GM19240 (cell line): ENCODE results near the gene CATSPERE.
A peak's percentile ranks its signal among the peaks of the same experiment; 100 is the strongest.

Experiments used
- DNase-seq: peaks from one replicate; pipeline ENCODE4 v3.0.0; 2011; ENCODE audit warnings: low spot score; ENCODE audit not compliant: insufficient read length

CATSPERE gene

GRCh38 chr1:244461245-244462071, at the start of gene CATSPERE:
Gene CATSPERE, plus strand, starts transcription at chr1:244461273. Its CDS starts 157 bp downstream, at chr1:244461430.
- peak; percentile 60 for DNase-seq

DNA sequence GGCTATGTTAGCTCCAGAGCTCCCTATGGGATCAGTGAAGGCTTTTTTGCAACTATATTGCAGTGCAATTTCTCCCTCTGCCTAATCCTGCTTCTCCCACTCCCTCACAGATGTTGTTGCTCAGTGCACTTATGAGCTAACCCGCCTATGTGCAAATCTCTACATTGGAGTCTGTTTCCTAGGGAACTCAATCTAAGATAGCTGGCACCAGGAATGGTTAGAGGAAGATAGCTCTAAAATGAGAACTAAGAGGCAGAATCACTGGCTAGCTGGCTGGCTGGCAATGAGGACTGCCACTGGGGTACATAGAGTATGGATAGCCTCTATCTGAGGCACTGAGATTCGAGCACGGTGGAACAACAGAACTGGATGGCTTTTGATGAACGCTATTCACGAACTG, 48.9 kb upstream of the CATSPERE start:
- no peak for DNase-seq

DNA sequence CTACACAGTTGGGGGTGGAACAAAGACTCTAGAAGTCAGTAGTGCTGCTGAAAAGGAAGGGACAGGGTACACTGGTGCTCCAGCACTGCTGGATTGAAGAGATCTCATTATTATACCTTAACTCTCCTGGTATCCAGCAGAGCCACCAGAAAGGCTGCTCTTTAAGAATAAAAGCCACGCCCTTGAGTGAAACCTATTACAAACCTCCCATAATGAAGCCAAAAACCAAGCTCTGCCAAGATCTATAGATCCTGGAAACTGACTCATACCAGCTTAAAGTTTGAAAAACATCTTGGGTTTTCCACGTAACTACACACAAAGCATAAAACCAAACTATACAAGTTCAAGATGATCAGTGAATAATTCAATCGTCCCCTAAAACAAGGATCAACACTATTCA, 47.3 kb upstream of the CATSPERE start:
- DNase-seq: no peak

GRCh38 chr1:244414543-244414942, 46.5 kb upstream of the CATSPERE start:
- DNase-seq: no peak

GRCh38 chr1:244419024-244419423, 42.0 kb upstream of the CATSPERE start:
- DNase-seq: no peak

GRCh38 chr1:244422174-244422573, 38.9 kb upstream of the CATSPERE start:
- no peak for DNase-seq

- no peak for DNase-seq
Measured at GRCh38 chr1:244424649-244425334, 36.3 kb upstream of the CATSPERE start.

DNA sequence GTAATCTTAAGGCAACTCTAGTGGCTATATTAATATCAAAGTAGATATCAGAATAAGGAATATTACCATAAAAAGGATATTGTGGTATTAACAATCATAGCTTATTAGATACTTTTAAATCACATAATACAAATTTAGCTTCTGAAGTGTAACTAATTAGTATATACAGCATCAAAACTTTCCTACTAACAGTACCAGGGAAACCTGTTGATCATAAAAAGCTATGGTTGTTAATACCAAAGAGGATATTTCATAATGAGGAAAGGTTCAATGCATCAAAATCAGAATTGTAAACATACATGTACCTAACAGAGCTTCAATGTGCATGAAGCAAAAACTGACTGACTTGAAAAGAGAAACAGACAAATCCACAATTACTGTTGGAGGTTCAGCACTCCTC, 33.4 kb upstream of the CATSPERE start:
- no peak for DNase-seq

DNA sequence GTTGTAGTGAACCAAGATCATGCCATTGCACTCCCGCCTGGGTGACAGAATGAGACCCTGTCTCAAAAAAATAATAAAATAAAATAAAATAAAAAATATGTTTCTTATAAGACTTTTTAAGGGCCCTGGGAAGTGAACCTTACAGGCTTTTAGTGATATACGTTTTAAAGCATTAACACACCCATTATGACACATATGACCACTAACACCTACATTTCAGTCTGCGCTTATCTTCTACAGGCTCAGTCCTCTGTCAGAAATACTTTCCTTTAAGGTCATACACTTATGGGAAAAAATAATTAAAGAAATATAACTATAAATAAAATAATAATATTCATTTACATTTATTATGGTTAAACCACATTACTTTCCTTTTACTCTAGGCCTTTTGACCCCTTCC, 31.3 kb upstream of the CATSPERE start:
- DNase-seq: no peak

DNA sequence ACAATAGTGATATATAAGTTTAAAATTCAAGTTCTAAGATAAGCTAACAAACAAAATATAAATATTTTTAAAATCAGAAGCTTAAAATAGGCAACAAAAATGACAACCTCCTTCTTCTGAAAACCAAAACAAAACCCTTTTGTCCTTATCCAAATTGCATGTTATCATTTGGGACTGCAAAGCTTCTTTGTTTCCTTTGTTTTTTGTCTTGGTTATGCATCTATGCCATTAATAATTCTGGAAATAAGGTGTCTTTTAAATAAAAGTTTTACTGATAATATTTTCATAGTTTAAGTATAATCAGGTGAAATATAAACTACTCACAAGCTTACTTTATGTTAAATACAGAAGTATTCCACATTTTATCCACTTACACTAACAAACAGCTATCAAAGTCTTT, 29.9 kb upstream of the CATSPERE start:
- no peak for DNase-seq

DNA sequence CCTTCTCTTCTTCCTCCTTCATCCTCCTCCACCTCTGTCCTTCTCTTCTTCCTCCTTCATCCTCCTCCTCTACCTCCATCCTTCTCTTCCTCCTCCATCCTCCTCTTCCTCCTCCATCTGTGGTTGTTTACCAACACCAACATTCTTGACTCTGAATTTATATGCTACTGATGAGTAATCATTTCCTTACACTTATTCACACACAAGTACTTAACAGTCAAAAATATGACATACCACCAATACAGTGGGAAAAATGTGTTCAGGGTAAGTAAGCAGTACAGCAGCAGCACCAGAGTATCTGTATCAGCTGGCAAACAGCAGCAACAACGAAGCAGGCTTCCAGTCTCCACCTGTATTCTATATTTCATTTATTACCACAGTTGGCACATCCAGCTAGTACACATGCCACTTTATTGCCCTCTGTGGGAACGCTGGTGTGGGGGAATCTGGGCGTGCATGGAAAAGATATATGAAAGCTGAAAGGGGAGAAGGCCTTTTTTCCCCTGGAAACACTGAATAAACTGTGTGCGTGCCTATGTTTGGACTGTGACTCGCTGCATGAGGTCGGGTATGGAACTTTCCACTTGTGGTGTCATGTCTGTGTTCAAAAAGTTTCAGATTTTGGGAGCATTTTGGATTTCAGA, 25.4 kb upstream of the CATSPERE start:
- no peak for DNase-seq

DNA sequence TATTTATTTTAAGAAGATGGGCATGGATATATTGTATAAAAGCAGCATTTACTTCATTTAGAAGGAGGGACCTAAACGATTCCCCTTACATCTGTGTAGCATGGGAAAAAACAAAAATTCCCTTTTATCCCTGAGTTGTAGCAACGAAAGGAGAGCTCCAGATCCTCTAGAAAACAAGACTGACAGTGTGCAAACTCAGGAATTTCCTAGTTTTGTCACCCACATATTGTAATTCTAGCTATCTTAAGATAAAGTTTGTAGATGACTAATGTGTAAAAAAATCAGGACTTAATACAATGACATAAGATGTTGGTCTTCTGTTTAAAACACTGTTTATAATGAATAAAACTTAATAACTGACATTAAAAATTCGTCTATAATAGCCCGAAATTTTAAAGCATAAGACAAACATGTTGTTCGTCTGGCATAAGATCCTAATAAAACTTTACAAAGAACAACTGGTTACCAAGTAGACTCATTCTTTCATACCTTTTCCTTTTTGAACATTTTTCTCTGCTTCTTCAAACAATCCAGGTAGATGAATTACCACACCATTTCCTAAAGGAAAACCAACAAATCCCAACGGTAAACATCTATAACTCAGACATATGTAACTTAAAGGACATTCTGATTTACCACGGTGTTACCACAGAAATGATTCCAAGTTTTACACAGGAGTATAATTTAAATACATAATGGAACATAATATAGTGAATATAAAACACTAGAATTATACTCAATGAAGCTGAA, 24.6 kb upstream of the CATSPERE start:
- no peak for DNase-seq

GRCh38 chr1:244437086-244437468, 24.0 kb upstream of the CATSPERE start:
- DNase-seq: no peak

DNA sequence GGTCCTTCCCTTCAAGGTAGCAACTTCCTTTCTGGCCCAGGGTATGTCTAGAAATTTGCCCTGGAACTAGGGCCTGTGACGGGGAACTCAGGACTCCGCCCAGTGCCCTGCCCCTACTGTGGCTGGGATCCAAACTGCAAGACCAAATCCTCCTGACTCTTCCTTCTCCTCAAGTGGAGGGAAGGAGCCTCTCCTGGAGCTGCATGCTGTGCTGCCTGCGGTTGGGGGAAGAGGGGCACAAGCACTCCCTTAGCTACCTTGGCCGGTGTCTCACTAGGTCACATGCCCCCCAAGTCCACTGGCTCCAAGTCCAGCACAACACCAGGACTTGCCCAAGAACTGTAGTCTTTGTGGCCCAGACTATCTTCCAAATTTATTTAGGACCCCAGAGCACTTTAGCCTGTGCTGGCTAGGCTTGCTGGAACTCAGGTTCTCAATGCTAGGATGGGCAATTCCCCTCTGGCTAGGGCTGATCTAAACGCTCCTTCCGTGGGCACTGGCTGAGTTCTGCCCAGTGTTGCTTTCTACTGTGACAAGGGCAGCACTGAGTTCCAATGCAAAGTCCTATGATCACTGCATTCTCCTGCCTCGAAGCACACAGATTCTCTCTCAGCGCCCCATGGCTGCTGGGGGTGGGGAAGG, 21.6 kb upstream of the CATSPERE start:
- no peak for DNase-seq

GRCh38 chr1:244442850-244443249, 18.2 kb upstream of the CATSPERE start:
- no peak for DNase-seq

DNA sequence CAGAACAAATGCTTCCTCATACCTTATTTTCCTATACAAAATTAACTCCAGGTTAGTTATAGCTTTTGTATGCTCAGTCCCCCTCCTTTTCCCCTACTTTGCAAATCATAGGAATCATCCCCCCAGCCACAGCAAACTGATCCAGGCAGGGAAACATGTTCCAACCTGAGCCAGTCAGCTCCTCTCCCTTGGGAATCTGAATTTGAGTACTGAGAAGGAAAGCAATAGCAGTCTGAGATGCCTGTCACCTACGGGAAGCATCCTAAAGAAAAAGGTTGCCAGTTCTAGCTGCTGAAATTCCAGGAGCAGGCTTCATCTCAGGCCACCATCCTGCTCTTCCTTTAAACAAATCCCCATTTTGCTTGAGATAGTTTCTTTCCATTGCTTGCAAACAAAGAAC, 16.2 kb upstream of the CATSPERE start:
- no peak for DNase-seq

DNA sequence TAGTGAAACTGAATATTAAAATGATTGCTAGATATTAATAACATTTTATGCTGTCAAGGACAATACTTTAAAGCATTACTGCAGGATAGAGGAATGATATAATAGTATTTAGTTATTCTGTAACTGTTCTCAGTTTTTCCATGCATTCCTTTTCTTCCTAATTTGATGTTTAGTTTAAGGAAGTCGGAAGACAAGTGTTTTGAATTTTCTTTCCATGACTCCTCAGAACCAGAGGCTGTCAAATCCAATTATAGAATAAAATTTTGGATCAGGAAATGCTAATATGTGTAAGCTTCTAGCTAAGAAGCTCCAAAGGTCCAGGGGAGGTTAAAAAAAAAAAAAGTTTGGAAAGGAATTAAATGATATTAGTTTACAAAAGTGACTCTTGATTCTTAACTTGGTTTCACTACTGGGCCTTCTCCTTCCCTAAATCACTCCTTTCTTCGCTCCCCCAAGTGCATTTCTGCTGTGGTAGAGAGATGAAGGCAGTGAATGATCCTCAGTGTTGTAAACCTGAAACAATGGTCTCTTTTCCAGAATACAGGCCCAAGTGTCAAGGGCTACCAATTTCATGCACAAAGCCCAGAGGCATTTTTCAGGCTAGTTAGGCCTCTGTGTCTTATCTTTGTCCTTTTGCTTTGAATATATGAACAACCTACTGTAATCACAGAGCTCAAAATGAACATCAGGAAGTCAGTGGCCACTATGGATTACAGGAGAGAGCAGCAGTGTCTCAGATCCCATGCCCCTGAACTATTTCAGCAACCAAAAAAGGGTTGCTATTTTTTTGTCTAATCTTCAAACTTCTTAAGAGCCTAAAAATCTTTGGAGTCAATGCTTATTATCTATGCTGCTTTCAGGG, 15.5 kb upstream of the CATSPERE start:
- no peak for DNase-seq

- DNase-seq: no peak
Measured at GRCh38 chr1:244447024-244447423, 14.0 kb upstream of the CATSPERE start.

GRCh38 chr1:244447552-244447951, 13.5 kb upstream of the CATSPERE start:
- no peak for DNase-seq
